HepG2 (cell line): Measurements from ENCODE around the gene NUDT7. TPM values are rescaled to one million over a fixed set of nuclear protein-coding genes. Genes with fewer than 3 reads are reported as not detected.

Experiments
- ATAC-seq: fragments of 200-7000 bp; cut with Tn5 transposase; 3 replicates; pipeline ENCODE4 v1.9.1; 2020; ENCODE audit warnings: mild to moderate bottlenecking, moderate library complexity
- BruUV-seq: library from RNA; stranded (reverse); fragments of 400-500 nt; replicated peaks from 2 replicates; lab custom pipeline; 2021; lab: Mats Ljungman, UMichigan
- CTCF ChIA-PET: fragments of 300-600 bp; formaldehyde crosslinking; extraction: SDS; loops from one replicate; lab custom pipeline; 2021; ENCODE audit warnings: low total read pairs, inconsistent platforms, low intra/inter-chr PET ratio; lab: Yijun Ruan, JAX
- POLR2A ChIA-PET: fragments of 350-600 bp; sonication (Branson Sonifier 250); formaldehyde crosslinking; loops from one replicate; lab custom pipeline; 2020; ENCODE audit warnings: antibody characterized with exemption, inconsistent platforms; lab: Yijun Ruan, JAX
- DNase-seq: peaks from one replicate; pipeline ENCODE4 v3.0.0-alpha.2; 2015; ENCODE audit warnings: low spot score
- FAIRE-seq: peaks from 3 replicates; lab custom pipeline; 2011; peaks lifted over from hg19 to GRCh38; lab: Jason Lieb, UNC
- H2AFZ ChIP-seq: one replicate; pipeline ENCODE4 v1.6.1; 2011; ENCODE audit warnings: low read length, inconsistent platforms
- H3K27ac ChIP-seq: fragments of 300-600 bp; 3 replicates; pipeline ENCODE4 v1.8.0; 2011; ENCODE audit warnings: mixed run types, mild to moderate bottlenecking, mixed read lengths, low read length, inconsistent platforms; ENCODE audit not compliant: insufficient read depth; ENCODE audit errors: extremely low read length
- H3K27me3 ChIP-seq, 2 experiments: fragments of 200-600 bp in 1 of 2; 2 replicates in 1 of 2; 3 replicates in 1 of 2; pipeline versions ENCODE4 v1.6.0 to v1.8.0; 2011; ENCODE audit warnings: low read length in 2 of 2, mild to moderate bottlenecking in 2 of 2, moderate library complexity in 2 of 2, inconsistent platforms in 1 of 2; ENCODE audit not compliant: insufficient read depth in 2 of 2, control insufficient read depth in 1 of 2
- H3K36me3 ChIP-seq, 2 experiments: fragments of 200-600 bp in 1 of 2; replicated peaks in 1 of 2; 2 replicates in 1 of 2; 3 replicates in 1 of 2; pipeline versions ENCODE4 v1.5.1 to v1.8.0; 2011; ENCODE audit warnings: low read length in 2 of 2, inconsistent platforms in 1 of 2; ENCODE audit not compliant: insufficient read depth in 2 of 2, control insufficient read depth in 1 of 2
- H3K4me1 ChIP-seq: 2 replicates; pipeline ENCODE4 v1.5.1; 2012; ENCODE audit warnings: low read length, inconsistent platforms; ENCODE audit not compliant: insufficient read depth
- H3K4me2 ChIP-seq: 2 replicates; pipeline ENCODE4 v1.6.0; 2011; ENCODE audit warnings: low read depth, low read length, inconsistent platforms
- H3K4me3 ChIP-seq, 3 experiments: fragments of 200-600 bp in 1 of 3; sonication (generic), shearing (Covaris generic) in 1 of 3; replicated peaks in 1 of 3; 2 replicates each; pipeline ENCODE4 v1.5.1; 2011 to 2016; ENCODE audit warnings: low read length in 3 of 3, inconsistent platforms in 2 of 3, low read depth in 2 of 3, mild to moderate bottlenecking in 2 of 3, control low read depth in 1 of 3, mixed read lengths in 1 of 3; ENCODE audit not compliant: insufficient read depth in 1 of 3
- H3K79me2 ChIP-seq: one replicate; pipeline ENCODE4 v1.6.1; 2011; ENCODE audit warnings: low read length, inconsistent platforms; ENCODE audit not compliant: insufficient read depth
- H3K9ac ChIP-seq: 2 replicates; pipeline ENCODE4 v1.6.0; 2011; ENCODE audit warnings: mild to moderate bottlenecking, low read depth, low read length, inconsistent platforms; ENCODE audit not compliant: insufficient read depth
- H3K9me3 ChIP-seq: 2 replicates; pipeline ENCODE4 v1.5.1; 2012; ENCODE audit warnings: mild to moderate bottlenecking, low read length
- H4K20me1 ChIP-seq: 2 replicates; pipeline ENCODE4 v1.6.0; 2011; ENCODE audit warnings: inconsistent platforms, mild to moderate bottlenecking, low read length, moderate library complexity; ENCODE audit not compliant: insufficient read depth
- CBX1 ChIP-seq: IDR thresholded peaks from one replicate; pipeline ENCODE4 v1.6.1; 2016; ENCODE audit warnings: antibody characterized with exemption, low read depth
- ETV5 ChIP-seq: IDR thresholded peaks from 2 replicates; pipeline ENCODE4 v1.6.1; 2018; ENCODE audit warnings: missing biosample characterization, missing genetic modification reagents, inconsistent platforms, borderline replicate concordance
- HOXA9 ChIP-seq: sonication (generic); formaldehyde crosslinking; IDR thresholded peaks from 2 replicates; pipeline ENCODE4 v1.8.1; 2022; ENCODE audit warnings: missing genetic modification reagents, mild to moderate bottlenecking, moderate library complexity, borderline replicate concordance
- MAZ ChIP-seq, 2 experiments: sonication (generic) in 1 of 2; formaldehyde crosslinking in 1 of 2; IDR thresholded peaks; 2 replicates each; pipeline versions ENCODE4 v1.5.0 to v1.6.1; 2012 to 2020; ENCODE audit warnings: low read depth in 2 of 2, mild to moderate bottlenecking in 2 of 2, borderline replicate concordance in 1 of 2, improper control_type of control experiment in 1 of 2, low read length in 1 of 2, missing genetic modification reagents in 1 of 2, moderate library complexity in 1 of 2
- NCOA5 ChIP-seq: sonication (generic); formaldehyde crosslinking; IDR thresholded peaks from 2 replicates; pipeline ENCODE4 v1.4.0; 2020; ENCODE audit warnings: missing genetic modification reagents
- POLR2G ChIP-seq: fragments of 200-400 bp; formaldehyde crosslinking; IDR thresholded peaks from 2 replicates; pipeline ENCODE4 v1.6.1; 2018; ENCODE audit warnings: mild to moderate bottlenecking, low read depth, low read length, moderate library complexity
- PTBP1 ChIP-seq: fragments of 200-400 bp; formaldehyde crosslinking; IDR thresholded peaks from 2 replicates; pipeline ENCODE4 v1.6.1; 2018; ENCODE audit warnings: low read length, low read depth; ENCODE audit not compliant: poor library complexity, severe bottlenecking
- ZBTB8A ChIP-seq: sonication (generic); formaldehyde crosslinking; IDR thresholded peaks from 2 replicates; pipeline ENCODE4 v1.4.0; 2020; ENCODE audit warnings: mild to moderate bottlenecking, low read depth, missing genetic modification reagents, borderline replicate concordance
- ZNF432 ChIP-seq: sonication (generic); formaldehyde crosslinking; IDR thresholded peaks from 2 replicates; pipeline ENCODE4 v1.5.0; 2020; ENCODE audit warnings: missing genetic modification reagents, mild to moderate bottlenecking, borderline replicate concordance
- ZNF607 ChIP-seq: sonication (generic); formaldehyde crosslinking; IDR thresholded peaks from 2 replicates; pipeline ENCODE4 v1.5.1; 2020; ENCODE audit warnings: missing genetic modification reagents, mild to moderate bottlenecking, borderline replicate concordance
- ZNF615 ChIP-seq: sonication (generic); formaldehyde crosslinking; IDR thresholded peaks from 2 replicates; pipeline ENCODE4 v1.5.0; 2020; ENCODE audit warnings: mild to moderate bottlenecking, missing genetic modification reagents, borderline replicate concordance
- ZNF7 ChIP-seq: IDR thresholded peaks from 2 replicates; pipeline ENCODE4 v1.6.1; 2016; ENCODE audit warnings: missing biosample characterization, missing genetic modification reagents
- WGBS: methylation state at CpG from one replicate; pipeline ENCODE4 v1.1.6; 2017; ENCODE audit warnings: low lambda C conversion rate; 5-methylcytosine and 5-hydroxymethylcytosine counted together
- in situ Hi-C: cut with HindIII; loops from 2 replicates; pipeline ENCODE4 v1.10.0; 2017; ENCODE audit warnings: low pct_unique_long_range_greater_than_20kb; ENCODE audit not compliant: extremely low pct_ligation_motif_present
- intact Hi-C: fragments of 100-400 bp; cut with micrococcal nuclease; formaldehyde crosslinking; loops from one replicate; pipeline ENCODE4 v1.10.0; 2022; ENCODE audit not compliant: unreplicated experiment
- polyA plus RNA-seq, 8 experiments: library from polyadenylated mRNA; depleted of rRNA in 3 of 8; stranded (reverse) in 7 of 8; unstranded in 1 of 8; fragments of >200 nt; fragmentation: Illumina TruSeq in 4 of 8; extraction: Trizol in 4 of 8; gene quantifications; 2 replicates each; pipeline versions ENCODE4 v1.2.1 to v1.2.3, GENCODE V29; 2011 to 2016; ENCODE audit warnings: low read depth in 4 of 8, missing spikeins in 1 of 8, mixed read lengths in 1 of 8; ENCODE audit not compliant: insufficient read depth in 1 of 8
- total RNA-seq, 5 experiments: library from RNA; depleted of rRNA; stranded (reverse); fragments of >200 nt; fragmentation: Illumina TruSeq; extraction: Trizol; gene quantifications; 2 replicates each; pipeline ENCODE4 v1.2.3, GENCODE V29; 2016; ENCODE audit warnings: low read depth in 1 of 5
- TF ChIP-seq, protein P1 (sequence below): sonication (generic); formaldehyde crosslinking; IDR thresholded peaks from 2 replicates; pipeline ENCODE4 v1.5.0; 2020; ENCODE audit warnings: missing genetic modification reagents
- TF ChIP-seq, protein P2 (sequence below), 2 experiments: fragments of 450-650 bp in 1 of 2; sonication (generic) in 1 of 2; formaldehyde crosslinking; IDR thresholded peaks; 2 replicates each; pipeline versions ENCODE4 v1.5.0 to v1.8.0; 2020 to 2022; ENCODE audit warnings: mild to moderate bottlenecking in 1 of 2, missing genetic modification reagents in 1 of 2

NUDT7 gene
- total and polyA plus RNA-seq, 2 of the 13 experiments (the other 11 are each of a cell fraction or from before 2014, with no cell fraction given), result 14.3 to 23.9 TPM

DNA sequence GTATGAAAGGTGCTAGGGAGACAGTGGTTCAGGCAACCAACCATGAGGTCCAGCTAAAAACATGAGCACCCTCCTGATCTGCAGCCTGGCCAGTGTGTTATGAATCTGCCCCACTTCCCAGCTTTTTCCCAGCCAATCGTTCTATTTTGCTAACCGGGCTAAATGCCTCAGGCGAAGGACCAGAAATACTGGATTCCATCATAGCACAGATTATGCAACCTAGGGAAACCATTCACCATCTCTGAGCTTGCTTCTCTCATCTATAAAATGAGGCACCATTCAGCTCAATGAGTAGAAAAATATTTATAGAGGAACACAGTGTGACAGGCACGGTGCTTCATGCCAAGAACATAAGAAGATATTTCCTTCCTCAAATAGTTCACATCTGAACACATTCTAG lies 45.2 kb upstream of the NUDT7 start:
- H3K4me1 ChIP-seq, result no peaks in the 10 kb centered on the region
- FAIRE-seq, result no peak
- no peak for ATAC-seq
- H3K4me2 ChIP-seq, result no peak overlapping the region
- no peaks in the 10 kb centered on the region for H3K36me3 ChIP-seq
- no peaks in the 10 kb centered on the region for H3K9me3 ChIP-seq
- H4K20me1 ChIP-seq, result no peaks in the 10 kb centered on the region
- intact Hi-C loops, result loop anchor here (5.0 kb wide), 1 partner anchor 415 kb away; no protein-coding TSS in a partner anchor
- DNase-seq, result no peak
- CTCF ChIA-PET, result interaction anchor here (1.3 to 4.5 kb wide), 2 partner anchors 106 to 294 kb away, joined by 4 to 83 read pairs; no protein-coding TSS in a partner anchor
- WGBS, result 30% methylated on average over 4 of the region's 4 CpGs
- no peak for TF ChIP-seq ZBTB8A (CRISPR knock-in tag)
- TF ChIP-seq ZNF432 (CRISPR knock-in tag), result no peak
- TF ChIP-seq, protein P1, sequence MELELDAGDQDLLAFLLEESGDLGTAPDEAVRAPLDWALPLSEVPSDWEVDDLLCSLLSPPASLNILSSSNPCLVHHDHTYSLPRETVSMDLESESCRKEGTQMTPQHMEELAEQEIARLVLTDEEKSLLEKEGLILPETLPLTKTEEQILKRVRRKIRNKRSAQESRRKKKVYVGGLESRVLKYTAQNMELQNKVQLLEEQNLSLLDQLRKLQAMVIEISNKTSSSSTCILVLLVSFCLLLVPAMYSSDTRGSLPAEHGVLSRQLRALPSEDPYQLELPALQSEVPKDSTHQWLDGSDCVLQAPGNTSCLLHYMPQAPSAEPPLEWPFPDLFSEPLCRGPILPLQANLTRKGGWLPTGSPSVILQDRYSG, result no peak
- no peak for TF ChIP-seq NCOA5 (CRISPR knock-in tag)
- no peak for TF ChIP-seq POLR2G
- no peak for TF ChIP-seq HOXA9 (CRISPR knock-in tag)
- TF ChIP-seq, protein P2, sequence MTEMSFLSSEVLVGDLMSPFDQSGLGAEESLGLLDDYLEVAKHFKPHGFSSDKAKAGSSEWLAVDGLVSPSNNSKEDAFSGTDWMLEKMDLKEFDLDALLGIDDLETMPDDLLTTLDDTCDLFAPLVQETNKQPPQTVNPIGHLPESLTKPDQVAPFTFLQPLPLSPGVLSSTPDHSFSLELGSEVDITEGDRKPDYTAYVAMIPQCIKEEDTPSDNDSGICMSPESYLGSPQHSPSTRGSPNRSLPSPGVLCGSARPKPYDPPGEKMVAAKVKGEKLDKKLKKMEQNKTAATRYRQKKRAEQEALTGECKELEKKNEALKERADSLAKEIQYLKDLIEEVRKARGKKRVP (CRISPR knock-in tag; IDR thresholded peaks at IDR 0.05), result no peak
- TF ChIP-seq ZNF7 (CRISPR knock-in tag), result no peak
- no peak for TF ChIP-seq ETV5 (CRISPR knock-in tag)
- TF ChIP-seq ZNF607 (CRISPR knock-in tag), result no peak
- TF ChIP-seq MAZ (IDR thresholded peaks at IDR 0.05; ENCODE audit: borderline replicate concordance, low read depth, low read length), result no peak
- no peak for TF ChIP-seq MAZ (CRISPR knock-in tag; IDR thresholded peaks at IDR 0.05; ENCODE audit: low read depth)
- no peak for TF ChIP-seq ZNF615 (CRISPR knock-in tag)
- no peak for TF ChIP-seq CBX1
- TF ChIP-seq PTBP1, result no peak
- POLR2A ChIA-PET, result no interaction called here
- no peaks in the 10 kb centered on the region for H3K79me2 ChIP-seq
- H2AFZ ChIP-seq, result no peak overlapping the region
- no peak overlapping the region for H3K27ac ChIP-seq
- no TSS peak for BruUV-seq
- in situ Hi-C loops, result loop anchor here (5.0 kb wide), 3 partner anchors 100 to 420 kb away; partner anchors contain the start of gene WWOX
- H3K27me3 ChIP-seq, result peaks cover 0 to 4% of the 10 kb centered on the region in 2 experiments; a peak in 3 of 5 replicates
- H3K9ac ChIP-seq, result no peak overlapping the region
- no peak overlapping the region for H3K4me3 ChIP-seq
